Panc1 (cell line): ENCODE measurements around the gene CCDC18. TPM values are rescaled to one million over a fixed set of nuclear protein-coding genes. Genes with fewer than 3 reads are reported as not detected.
"Not testable (repeated sequence)": the region's sequence is repeated elsewhere in the genome, so short reads cannot be mapped to it uniquely, and the experiment has no call there.

Experiments used
- ATAC-seq: fragments of 200-7000 bp; cut with Tn5 transposase; 2 replicates; pipeline ENCODE4 v1.9.1; 2020; ENCODE audit warnings: mild to moderate bottlenecking, moderate library complexity
- BruUV-seq: library from RNA; stranded (reverse); fragments of 400-500 nt; replicated peaks from 2 replicates; lab custom pipeline; 2021; lab: Mats Ljungman, UMichigan
- CTCF ChIA-PET: fragments of 300-600 bp; sonication (Branson Sonifier 250); formaldehyde crosslinking; loops from one replicate; lab custom pipeline; 2022; ENCODE audit warnings: antibody characterized with exemption; lab: Charles Lee
- POLR2A ChIA-PET: fragments of 300-600 bp; sonication (Branson Sonifier 250); formaldehyde crosslinking; loops from one replicate; lab custom pipeline; 2022; ENCODE audit warnings: antibody characterized with exemption; lab: Charles Lee
- DNase-seq: peaks from one replicate; pipeline ENCODE4 v3.0.0-alpha.2; 2010; ENCODE audit warnings: low read depth, low spot score
- H3K27ac ChIP-seq: 2 replicates; pipeline ENCODE4 v1.5.1; 2011; ENCODE audit warnings: mild to moderate bottlenecking, low read length, inconsistent platforms
- H3K27me3 ChIP-seq: fragments of 200-500 bp; sonication (Bioruptor generic); 2 replicates; pipeline ENCODE4 v1.6.0; 2014; ENCODE audit warnings: low read length, inconsistent platforms; ENCODE audit not compliant: control insufficient read depth, insufficient read depth
- H3K36me3 ChIP-seq: fragments of 200-500 bp; sonication (Bioruptor generic); 2 replicates; pipeline ENCODE4 v1.5.1; 2014; ENCODE audit warnings: inconsistent platforms, mild to moderate bottlenecking, low read length, moderate library complexity; ENCODE audit not compliant: control insufficient read depth, insufficient read depth
- H3K4me1 ChIP-seq: 2 replicates; pipeline ENCODE4 v1.5.1; 2011; ENCODE audit warnings: inconsistent platforms, mild to moderate bottlenecking, low read length, moderate library complexity; ENCODE audit not compliant: control insufficient read depth, insufficient read depth
- H3K4me3 ChIP-seq, 2 experiments: 2 replicates each; pipeline ENCODE4 v1.5.1; 2011 to 2012; ENCODE audit warnings: low read depth in 2 of 2, low read length in 2 of 2, mild to moderate bottlenecking in 2 of 2, inconsistent platforms in 1 of 2, moderate library complexity in 1 of 2
- H3K9me3 ChIP-seq: fragments of 200-500 bp; sonication (Bioruptor generic); 2 replicates; pipeline ENCODE4 v1.5.1; 2014; ENCODE audit warnings: low read depth, mild to moderate bottlenecking, inconsistent platforms, low read length, moderate library complexity; ENCODE audit not compliant: control insufficient read depth, insufficient read depth
- POLR2AphosphoS5 ChIP-seq: IDR thresholded peaks from 2 replicates; pipeline ENCODE4 v1.6.1; 2012; ENCODE audit warnings: mild to moderate bottlenecking, low read depth, low read length, moderate library complexity
- REST ChIP-seq, 2 experiments: IDR thresholded peaks; 2 replicates each; pipeline ENCODE4 v1.6.1; 2011 to 2012; ENCODE audit warnings: low read depth in 2 of 2, control low read depth in 1 of 2, low read length in 1 of 2, mild to moderate bottlenecking in 1 of 2, moderate library complexity in 1 of 2; ENCODE audit not compliant: insufficient read depth in 1 of 2
- SIN3A ChIP-seq: IDR thresholded peaks from 2 replicates; pipeline ENCODE4 v1.6.1; 2012; ENCODE audit warnings: low read depth, mild to moderate bottlenecking, low read length, moderate library complexity, borderline replicate concordance; ENCODE audit not compliant: insufficient read depth
- TCF7L2 ChIP-seq: IDR thresholded peaks from 2 replicates; pipeline ENCODE4 v1.6.1; 2011; ENCODE audit warnings: mild to moderate bottlenecking, low read depth, low read length, inconsistent platforms
- in situ Hi-C: cut with HindIII; loops from 2 replicates; pipeline ENCODE4 v1.10.0; 2016; ENCODE audit warnings: low sequenced_read_pairs, low pct_unique_long_range_greater_than_20kb
- intact Hi-C: fragments of 100-400 bp; cut with micrococcal nuclease; formaldehyde crosslinking; loops from one replicate; pipeline ENCODE4 v1.10.0; 2022; ENCODE audit not compliant: unreplicated experiment
- total RNA-seq: library from RNA; stranded (reverse); gene quantifications from one replicate; pipeline ENCODE4 v1.2.1, GENCODE V29; 2021; ENCODE audit not compliant: unreplicated experiment
- TF ChIP-seq, protein P1 (sequence below): fragments of 450-650 bp; IDR thresholded peaks from 2 replicates; pipeline ENCODE4 v1.5.1; 2017; ENCODE audit warnings: mild to moderate bottlenecking

Gene CCDC18
- total RNA-seq, 1 experiment from 2014 or later: 11.6 TPM

GRCh38 chr1:93238425-93238824 lies 57.9 kb downstream of the CCDC18 start:
- POLR2A ChIA-PET: no interaction called here
- no peak for DNase-seq
- H3K4me1 ChIP-seq: no peaks in the 10 kb centered on the region
- intact Hi-C loops: no loop called here
- H3K36me3 ChIP-seq: peaks cover 2% of the 10 kb centered on the region; the same call in 1 of the 2 replicates
- CTCF ChIA-PET: no interaction called here
- ATAC-seq: no peak
- TF ChIP-seq POLR2AphosphoS5: no peak
- TF ChIP-seq TCF7L2: no peak
- no peaks in the 10 kb centered on the region for H3K9me3 ChIP-seq
- in situ Hi-C loops: no loop called here
- H3K27me3 ChIP-seq: no peaks in the 10 kb centered on the region
- BruUV-seq: no TSS peak
- no peak overlapping the region for H3K27ac ChIP-seq
- no peak overlapping the region for H3K4me3 ChIP-seq

GRCh38 chr1:93239863-93240262 lies 59.3 kb downstream of the CCDC18 start:
- Histone ChIP-seq H3K36me3 (peaks cover 2% of the 10 kb centered on the region; the same call in 1 of the 2 replicates), H3K27ac (no peak overlapping the region), H3K27me3 (no peaks in the 10 kb centered on the region), H3K4me3 (no peak overlapping the region), H3K9me3 (no peaks in the 10 kb centered on the region), H3K4me1 (no peaks in the 10 kb centered on the region)
- TF ChIP-seq REST (IDR thresholded peaks at IDR 0.05; ENCODE audit: insufficient read depth in 1 of 2, low read depth in 2 of 2, low read length in 1 of 2) (no peak), POLR2AphosphoS5 (no peak), TCF7L2 (no peak), SIN3A (no peak)
- TF ChIP-seq, protein P1, sequence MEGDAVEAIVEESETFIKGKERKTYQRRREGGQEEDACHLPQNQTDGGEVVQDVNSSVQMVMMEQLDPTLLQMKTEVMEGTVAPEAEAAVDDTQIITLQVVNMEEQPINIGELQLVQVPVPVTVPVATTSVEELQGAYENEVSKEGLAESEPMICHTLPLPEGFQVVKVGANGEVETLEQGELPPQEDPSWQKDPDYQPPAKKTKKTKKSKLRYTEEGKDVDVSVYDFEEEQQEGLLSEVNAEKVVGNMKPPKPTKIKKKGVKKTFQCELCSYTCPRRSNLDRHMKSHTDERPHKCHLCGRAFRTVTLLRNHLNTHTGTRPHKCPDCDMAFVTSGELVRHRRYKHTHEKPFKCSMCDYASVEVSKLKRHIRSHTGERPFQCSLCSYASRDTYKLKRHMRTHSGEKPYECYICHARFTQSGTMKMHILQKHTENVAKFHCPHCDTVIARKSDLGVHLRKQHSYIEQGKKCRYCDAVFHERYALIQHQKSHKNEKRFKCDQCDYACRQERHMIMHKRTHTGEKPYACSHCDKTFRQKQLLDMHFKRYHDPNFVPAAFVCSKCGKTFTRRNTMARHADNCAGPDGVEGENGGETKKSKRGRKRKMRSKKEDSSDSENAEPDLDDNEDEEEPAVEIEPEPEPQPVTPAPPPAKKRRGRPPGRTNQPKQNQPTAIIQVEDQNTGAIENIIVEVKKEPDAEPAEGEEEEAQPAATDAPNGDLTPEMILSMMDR: no peak
- ChIA-PET POLR2A (no interaction called here), CTCF (no interaction called here)
- in situ Hi-C loops: no loop called here
- no TSS peak for BruUV-seq
- DNase-seq (no peak), ATAC-seq (no peak)
- intact Hi-C loops: no loop called here

DNA sequence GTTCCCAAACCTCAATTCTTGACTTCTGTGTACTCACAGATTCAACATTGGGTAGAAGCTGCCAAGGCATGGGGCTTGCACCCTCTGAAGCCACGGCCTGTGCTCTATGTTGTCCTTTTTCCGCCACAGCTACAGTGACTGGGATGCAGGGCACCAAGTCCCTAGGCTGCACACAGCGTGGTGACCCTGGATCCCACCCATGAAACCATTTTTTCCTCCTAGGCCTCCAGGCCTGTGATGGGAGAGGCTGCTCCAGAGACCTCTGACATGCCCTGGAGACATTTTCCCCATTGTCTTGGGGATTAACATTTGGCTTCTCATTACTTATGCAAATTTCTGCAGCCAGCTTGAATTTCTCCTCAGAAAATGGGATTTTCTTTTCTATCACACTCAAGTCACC lies 62.7 kb downstream of the CCDC18 start:
- H3K36me3 ChIP-seq, H3K27ac ChIP-seq, H3K4me1 ChIP-seq, BruUV-seq, CTCF ChIA-PET, POLR2A ChIA-PET, in situ Hi-C loops, H3K4me3 ChIP-seq, intact Hi-C loops, DNase-seq, ATAC-seq, H3K27me3 ChIP-seq, H3K9me3 ChIP-seq: not testable (repeated sequence)
